Muscle of leg (tissue), 11 donors: ENCODE measurements around the gene FMNL2. TPM values are rescaled to one million over a fixed set of nuclear protein-coding genes. Genes with fewer than 3 reads are reported as not detected.

Experiments
- DNase-seq: peaks from one replicate; pipeline ENCODE4 v3.0.0; 2013
- H3K27ac ChIP-seq: one replicate; pipeline ENCODE4 v1.5.1; 2013; ENCODE audit warnings: mild to moderate bottlenecking, low read length, control low read depth
- H3K27me3 ChIP-seq: one replicate; pipeline ENCODE4 v1.6.1; 2013; ENCODE audit warnings: low read length; ENCODE audit not compliant: control insufficient read depth, insufficient read depth
- H3K36me3 ChIP-seq: one replicate; pipeline ENCODE4 v1.6.1; 2013; ENCODE audit warnings: low read length; ENCODE audit not compliant: control insufficient read depth, insufficient read depth
- H3K4me1 ChIP-seq: one replicate; pipeline ENCODE4 v1.6.1; 2013; ENCODE audit warnings: low read length; ENCODE audit not compliant: control insufficient read depth, insufficient read depth
- H3K4me3 ChIP-seq: one replicate; pipeline ENCODE4 v1.5.1; 2013; ENCODE audit warnings: low read length, control low read depth
- H3K9me3 ChIP-seq: replicated peaks from 2 replicates; pipeline ENCODE4 v1.6.1; 2013; ENCODE audit warnings: low read depth, low read length; ENCODE audit not compliant: control insufficient read depth
- WGBS: methylation state at CpG from one replicate; pipeline ENCODE4 v1.1.5; 2013; ENCODE audit warnings: missing lambda C conversion rate; ENCODE audit not compliant: insufficient coverage; 5-methylcytosine and 5-hydroxymethylcytosine counted together
- polyA plus RNA-seq, 8 donors: library from polyadenylated mRNA; unstranded; fragments of 120-200 nt; gene quantifications; one replicate each; pipeline versions ENCODE4 v1.2.1 to v1.2.3, GENCODE V29; 2013; ENCODE audit warnings: inconsistent platforms in 1 of 8, low replicate concordance in 1 of 8; ENCODE audit not compliant: insufficient read length in 8 of 8, insufficient read depth in 1 of 8
- total RNA-seq: library from RNA; stranded (reverse); fragments of 120-200 nt; gene quantifications from one replicate; pipeline ENCODE4 v1.2.4, GENCODE V29; 2013

Gene FMNL2
- total and polyA plus RNA-seq, 9 donors, result 21.5 to 36.1 (median 24.1) TPM

DNA sequence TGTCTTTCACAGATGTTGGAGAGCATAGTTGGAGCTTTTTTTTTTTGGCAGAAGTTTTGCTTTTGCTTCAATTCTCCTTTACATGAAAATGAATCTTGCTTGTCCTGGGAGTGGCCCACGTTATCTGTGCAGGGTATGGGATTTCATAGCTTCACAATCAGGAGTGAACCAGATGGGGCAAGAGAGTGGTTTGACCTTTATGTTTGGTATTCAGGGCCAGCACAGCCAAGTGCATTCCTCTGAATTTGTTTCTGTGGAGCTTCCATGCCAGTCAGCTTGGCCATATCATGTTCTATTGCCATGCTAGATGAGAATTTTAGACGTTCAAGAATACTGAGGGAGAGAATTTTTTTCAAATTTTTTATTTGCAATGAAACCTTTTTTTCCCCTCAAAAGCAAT, 265.7 kb downstream of the FMNL2 start:
- WGBS, result no CpG with 5 or more reads among the region's 2 CpGs
- no peak for DNase-seq

DNA sequence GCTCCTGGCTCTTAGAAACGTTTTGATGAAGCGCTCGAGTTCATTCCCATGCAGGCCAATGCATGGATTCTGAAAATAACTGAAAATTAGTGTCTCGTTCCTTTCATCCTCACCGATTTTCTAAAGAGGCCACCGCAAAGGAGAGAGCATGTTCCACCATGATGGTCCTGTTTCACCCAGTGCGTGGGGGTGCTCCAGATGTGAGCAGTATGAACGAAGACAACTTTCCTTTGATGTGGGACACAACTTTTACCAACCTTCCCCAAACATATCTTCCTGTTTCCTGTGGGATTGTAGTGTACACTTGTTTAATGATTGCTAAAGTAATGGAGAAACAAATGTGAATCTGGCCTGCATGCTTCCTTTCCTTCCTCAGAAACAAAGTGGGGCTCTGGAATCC, 267.8 kb downstream of the FMNL2 start:
- Histone ChIP-seq H3K27ac (no peak overlapping the region), H3K36me3 (no peaks in the 10 kb centered on the region), H3K27me3 (no peaks in the 10 kb centered on the region), H3K4me1 (peaks cover 9% of the 10 kb centered on the region), H3K4me3 (no peak overlapping the region), H3K9me3 (no peaks in the 10 kb centered on the region)
- 84% methylated on average over 5 of the region's 8 CpGs for WGBS
- no peak for DNase-seq

More for the DNA sequence above, 265.7 kb downstream of the FMNL2 start:
- no peak overlapping the region for H3K27ac ChIP-seq
- no peaks in the 10 kb centered on the region for H3K27me3 ChIP-seq
- H3K4me3 ChIP-seq, result no peak overlapping the region
- H3K4me1 ChIP-seq, result peaks cover 9% of the 10 kb centered on the region
- H3K36me3 ChIP-seq, result no peaks in the 10 kb centered on the region
- H3K9me3 ChIP-seq, result no peaks in the 10 kb centered on the region

DNA sequence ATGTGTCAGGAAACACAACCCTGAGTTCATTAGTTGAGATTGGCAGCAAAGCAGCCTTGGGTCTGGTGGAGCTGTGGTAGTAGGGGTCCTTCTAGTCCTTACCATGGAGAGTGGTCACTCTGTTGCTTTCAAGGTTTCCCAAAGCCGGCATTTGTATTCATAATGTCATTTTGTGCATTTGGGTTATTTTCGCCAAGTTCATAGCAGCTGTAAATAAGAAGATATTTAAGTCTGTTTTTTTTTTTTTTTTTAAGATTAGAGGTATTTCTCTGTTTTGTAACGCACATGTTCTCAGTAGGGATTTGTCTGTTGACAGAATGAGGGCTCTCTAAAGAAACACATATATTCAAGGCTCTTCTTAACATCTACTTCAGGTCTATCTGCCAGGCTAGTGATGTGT, 268.2 kb downstream of the FMNL2 start:
- peaks cover 9% of the 10 kb centered on the region for H3K4me1 ChIP-seq
- DNase-seq, result peak; percentile 74
- no peak overlapping the region for H3K4me3 ChIP-seq
- H3K27me3 ChIP-seq, result no peaks in the 10 kb centered on the region
- H3K36me3 ChIP-seq, result no peaks in the 10 kb centered on the region
- H3K27ac ChIP-seq, result no peak overlapping the region
- 50% methylated on average over 2 of the region's 3 CpGs for WGBS
- H3K9me3 ChIP-seq, result no peaks in the 10 kb centered on the region

DNA sequence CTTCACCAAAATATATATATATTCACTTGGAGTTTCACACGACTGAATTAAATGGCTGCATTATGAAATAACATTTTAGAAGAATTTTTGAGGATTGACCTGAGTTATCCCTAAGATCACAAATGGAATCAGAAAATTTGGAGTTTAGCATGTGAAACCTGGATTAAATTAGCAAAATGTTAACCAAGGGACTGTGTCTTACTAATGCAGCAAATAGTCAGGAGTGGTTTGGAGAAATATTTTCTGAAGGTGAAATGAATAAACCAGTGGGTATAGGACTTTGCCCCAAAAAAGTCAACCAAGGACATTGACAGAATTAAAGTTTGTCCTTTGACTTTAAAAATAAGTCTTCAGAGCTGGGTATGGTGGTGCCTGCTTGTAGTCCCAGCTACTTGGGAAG, 271.1 kb downstream of the FMNL2 start:
- WGBS, result no CpG with 5 or more reads among the region's 1 CpG
- H3K27ac ChIP-seq, result no peak overlapping the region
- H3K4me1 ChIP-seq, result peaks cover 4% of the 10 kb centered on the region
- DNase-seq, result no peak
- no peak overlapping the region for H3K4me3 ChIP-seq
- no peaks in the 10 kb centered on the region for H3K9me3 ChIP-seq
- no peaks in the 10 kb centered on the region for H3K27me3 ChIP-seq
- no peaks in the 10 kb centered on the region for H3K36me3 ChIP-seq

DNA sequence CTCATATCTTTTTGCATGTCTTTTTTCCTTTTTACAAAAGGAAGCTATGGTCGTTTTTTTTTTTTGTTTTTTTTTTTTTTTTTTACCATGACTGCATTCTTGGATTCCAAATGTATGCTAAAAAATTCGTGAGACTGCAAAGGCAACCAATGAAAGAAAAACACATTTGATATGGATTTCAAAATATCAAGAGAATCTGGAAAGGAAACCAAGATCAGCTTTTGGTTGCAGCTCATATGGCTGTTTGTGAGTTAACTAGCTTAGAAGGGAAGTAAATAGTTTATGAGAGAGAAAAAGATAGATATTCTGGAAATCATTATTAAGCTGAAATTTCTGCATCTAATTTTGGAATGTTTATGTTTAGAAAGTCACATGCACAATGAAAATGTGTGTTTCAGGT, 272.0 kb downstream of the FMNL2 start:
- Histone ChIP-seq H3K4me1 (peaks cover 10% of the 10 kb centered on the region), H3K9me3 (no peaks in the 10 kb centered on the region), H3K27ac (no peak overlapping the region), H3K4me3 (no peak overlapping the region), H3K36me3 (no peaks in the 10 kb centered on the region), H3K27me3 (no peaks in the 10 kb centered on the region)
- whole genome bisulfite sequencing, result no CpG with 5 or more reads among the region's 2 CpGs
- DNase-seq, result no peak

DNA sequence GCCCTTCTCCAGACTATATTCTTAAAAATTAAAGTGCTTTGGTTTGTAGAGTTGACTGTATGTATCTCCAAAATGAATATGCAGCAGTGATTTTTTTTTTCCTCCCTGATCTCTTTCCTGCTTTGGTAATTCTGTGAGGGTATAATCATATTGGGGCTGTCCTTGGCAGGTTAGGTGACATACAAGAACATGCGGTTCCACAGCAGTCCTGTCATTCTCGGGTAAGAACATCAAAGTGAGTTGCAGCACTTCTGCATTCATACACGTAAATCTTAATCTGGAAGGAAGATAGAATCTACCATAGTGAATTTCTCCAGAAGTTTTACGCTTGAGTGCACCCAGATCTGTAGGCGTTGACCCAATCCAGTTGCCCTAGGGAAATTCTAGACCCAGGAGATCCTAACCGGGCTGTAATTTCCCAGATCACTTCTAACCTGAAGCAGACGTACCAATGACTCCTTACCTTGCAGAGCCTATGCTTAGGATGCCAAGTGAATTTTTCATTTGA, 272.9 kb downstream of the FMNL2 start:
- Histone ChIP-seq H3K4me1 (peaks cover 8% of the 10 kb centered on the region), H3K27ac (no peak overlapping the region), H3K4me3 (no peak overlapping the region), H3K27me3 (no peaks in the 10 kb centered on the region), H3K9me3 (no peaks in the 10 kb centered on the region), H3K36me3 (no peaks in the 10 kb centered on the region)
- no peak for DNase-seq
- 100% methylated on average over 1 of the region's 7 CpGs for WGBS

DNA sequence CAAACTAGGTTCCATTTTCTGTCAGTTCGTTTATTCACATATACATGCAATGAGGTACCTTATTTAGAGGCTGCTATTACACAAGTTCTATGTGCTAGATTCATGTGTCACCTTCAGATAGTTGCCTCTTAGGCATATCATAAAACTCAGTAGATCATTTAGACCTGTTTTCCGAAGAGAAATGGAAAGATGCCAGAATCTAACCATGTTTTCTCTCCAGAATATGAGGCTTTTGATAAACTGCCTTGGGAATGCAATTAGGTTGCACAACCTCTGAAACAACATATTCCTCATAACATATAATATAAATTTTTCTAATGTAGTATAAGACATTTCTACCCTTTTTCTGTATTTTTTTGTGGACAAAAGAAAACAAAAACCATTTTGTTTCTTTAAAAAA, 274.2 kb downstream of the FMNL2 start:
- Histone ChIP-seq H3K27me3 (no peaks in the 10 kb centered on the region), H3K9me3 (no peaks in the 10 kb centered on the region), H3K27ac (no peak overlapping the region), H3K4me3 (no peak overlapping the region), H3K36me3 (no peaks in the 10 kb centered on the region), H3K4me1 (peaks cover 5% of the 10 kb centered on the region)
- no peak for DNase-seq
- no CpG with 5 or more reads among the region's 2 CpGs for WGBS

DNA sequence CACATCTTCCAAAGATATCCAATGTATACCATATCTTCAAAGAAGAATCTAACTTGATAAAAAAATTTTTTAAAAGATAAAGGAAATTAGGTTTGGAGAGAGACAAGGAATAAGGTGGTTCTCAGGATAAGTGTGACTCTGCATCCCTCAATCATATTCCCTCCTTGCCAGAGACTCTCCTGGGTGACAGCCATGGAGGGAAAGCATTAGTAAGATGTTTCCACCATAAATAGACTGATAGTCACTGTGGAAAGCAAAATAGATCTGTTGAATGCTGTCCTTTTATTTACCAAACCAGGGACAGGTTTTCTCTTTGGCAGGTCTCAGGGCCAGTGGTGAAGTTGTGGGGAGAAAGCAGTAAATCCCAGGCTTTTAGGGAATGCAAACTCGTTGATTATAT, 274.7 kb downstream of the FMNL2 start:
- no CpG with 5 or more reads among the region's 1 CpG for WGBS
- Histone ChIP-seq H3K9me3 (no peaks in the 10 kb centered on the region), H3K36me3 (no peaks in the 10 kb centered on the region), H3K27ac (no peak overlapping the region), H3K4me1 (peaks cover 5% of the 10 kb centered on the region), H3K4me3 (no peak overlapping the region), H3K27me3 (no peaks in the 10 kb centered on the region)
- DNase-seq, result no peak

DNA sequence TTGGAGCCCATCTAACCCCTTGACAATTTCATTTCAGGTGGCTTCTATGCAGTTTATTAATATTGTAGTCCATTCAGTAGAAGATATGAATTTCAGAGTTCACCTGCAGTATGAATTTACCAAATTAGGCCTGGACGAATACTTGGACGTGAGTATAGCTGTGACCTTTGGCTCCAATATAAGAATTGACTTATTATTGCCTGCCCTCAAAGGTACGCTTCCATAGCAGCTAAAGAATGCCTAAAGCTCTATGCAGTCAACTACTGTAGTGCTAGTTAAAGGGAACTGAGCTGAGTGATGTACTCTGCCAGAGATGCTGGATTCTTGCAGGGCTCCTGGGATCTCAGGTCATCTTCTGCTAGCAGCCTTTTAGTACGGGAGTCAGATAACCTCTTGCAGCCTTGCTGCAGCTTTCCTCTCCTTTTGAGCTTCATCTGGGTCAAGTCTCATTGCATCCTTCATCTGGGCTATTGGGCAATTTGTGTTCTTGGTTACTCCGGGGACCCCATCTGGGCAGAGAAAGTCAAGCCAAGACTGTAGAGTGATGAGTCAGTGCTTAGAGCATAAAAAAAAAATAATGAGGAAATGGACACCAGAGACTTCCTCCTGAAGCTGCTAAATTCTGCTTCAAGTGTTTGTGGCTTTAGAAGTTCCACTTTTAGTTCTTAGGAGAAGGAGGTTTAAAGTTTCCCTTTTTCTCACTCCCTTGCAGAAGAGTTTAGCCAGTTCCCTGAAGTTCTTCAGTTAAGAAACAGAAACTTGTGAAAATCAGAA, 276.7 kb downstream of the FMNL2 start:
- WGBS, result 45% methylated on average over 2 of the region's 5 CpGs
- DNase-seq, result peak; percentile 85
- H3K4me3 ChIP-seq, result no peak overlapping the region
- H3K27me3 ChIP-seq, result no peaks in the 10 kb centered on the region
- no peaks in the 10 kb centered on the region for H3K9me3 ChIP-seq
- peaks cover 5% of the 10 kb centered on the region for H3K36me3 ChIP-seq
- peak overlapping the region; percentile 60 for H3K27ac ChIP-seq
- peaks cover 5% of the 10 kb centered on the region for H3K4me1 ChIP-seq

DNA sequence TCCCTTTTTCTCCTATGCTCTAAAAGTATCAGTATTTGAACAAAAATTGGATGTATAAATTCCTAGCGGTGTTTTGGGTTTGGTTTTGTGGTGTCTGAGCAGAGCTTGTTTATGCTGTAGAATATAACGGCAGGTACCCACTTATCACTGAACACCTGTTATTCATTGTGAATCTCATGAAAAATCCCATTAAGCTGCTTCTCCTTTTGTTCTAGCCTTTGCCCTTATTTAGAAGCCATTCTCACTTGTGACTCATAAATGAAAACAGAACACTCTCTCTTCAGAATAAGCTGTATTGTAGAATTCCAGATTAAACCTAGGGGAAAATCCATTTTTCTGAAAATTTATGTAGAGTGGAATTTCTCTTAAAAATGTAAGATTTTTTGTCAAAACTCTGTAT, 278.3 kb downstream of the FMNL2 start:
- no peak overlapping the region for H3K4me3 ChIP-seq
- H3K27me3 ChIP-seq, result no peaks in the 10 kb centered on the region
- no peak for DNase-seq
- peaks cover 16% of the 10 kb centered on the region for H3K36me3 ChIP-seq
- peaks cover 5% of the 10 kb centered on the region for H3K4me1 ChIP-seq
- no CpG with 5 or more reads among the region's 2 CpGs for WGBS
- no peak overlapping the region for H3K27ac ChIP-seq
- no peaks in the 10 kb centered on the region for H3K9me3 ChIP-seq
